ENCODE data around the gene GREB1.

GREB1 gene

DNA sequence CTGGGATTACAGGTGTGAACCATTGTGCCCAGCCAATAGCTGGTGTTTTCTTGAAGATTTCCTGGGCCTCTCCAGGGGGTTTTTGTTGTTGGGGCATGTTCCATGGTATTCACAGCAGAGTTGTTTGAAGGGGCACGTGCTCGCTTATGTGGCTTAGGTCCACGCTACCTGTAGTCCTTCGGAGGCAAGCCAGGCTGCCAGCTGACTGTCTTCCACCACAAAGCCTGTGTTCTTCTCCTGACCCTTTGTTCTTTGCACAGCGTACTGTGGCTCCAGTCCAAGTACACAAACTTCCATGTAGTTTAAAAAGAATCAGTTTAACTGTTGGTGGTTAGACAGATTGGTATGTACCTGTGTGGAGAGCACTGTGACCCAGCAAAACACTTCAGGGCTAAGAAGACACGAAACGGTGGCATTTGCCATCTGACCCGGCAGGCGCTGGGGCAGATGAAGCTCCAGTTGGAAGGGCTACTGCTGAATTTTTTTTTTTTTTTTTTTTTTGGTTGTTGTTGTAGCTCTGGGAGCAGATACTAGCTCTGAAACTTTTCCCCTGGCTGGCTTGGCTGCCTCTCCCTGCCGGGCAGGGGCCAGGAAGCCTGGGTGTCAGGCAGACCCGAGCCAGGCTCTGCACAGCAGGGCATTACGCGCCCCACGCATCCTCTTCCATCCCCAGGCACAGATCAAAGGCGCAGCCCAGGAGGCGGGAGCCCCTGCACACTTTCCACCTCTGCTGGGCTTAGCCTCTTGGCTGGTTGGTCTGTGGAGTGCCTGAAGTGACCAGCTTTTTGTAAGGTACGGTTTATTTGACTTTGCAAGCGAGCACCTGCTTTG lies 5.7 kb downstream of the GREB1 start:
- no peak for DNase-seq

DNA sequence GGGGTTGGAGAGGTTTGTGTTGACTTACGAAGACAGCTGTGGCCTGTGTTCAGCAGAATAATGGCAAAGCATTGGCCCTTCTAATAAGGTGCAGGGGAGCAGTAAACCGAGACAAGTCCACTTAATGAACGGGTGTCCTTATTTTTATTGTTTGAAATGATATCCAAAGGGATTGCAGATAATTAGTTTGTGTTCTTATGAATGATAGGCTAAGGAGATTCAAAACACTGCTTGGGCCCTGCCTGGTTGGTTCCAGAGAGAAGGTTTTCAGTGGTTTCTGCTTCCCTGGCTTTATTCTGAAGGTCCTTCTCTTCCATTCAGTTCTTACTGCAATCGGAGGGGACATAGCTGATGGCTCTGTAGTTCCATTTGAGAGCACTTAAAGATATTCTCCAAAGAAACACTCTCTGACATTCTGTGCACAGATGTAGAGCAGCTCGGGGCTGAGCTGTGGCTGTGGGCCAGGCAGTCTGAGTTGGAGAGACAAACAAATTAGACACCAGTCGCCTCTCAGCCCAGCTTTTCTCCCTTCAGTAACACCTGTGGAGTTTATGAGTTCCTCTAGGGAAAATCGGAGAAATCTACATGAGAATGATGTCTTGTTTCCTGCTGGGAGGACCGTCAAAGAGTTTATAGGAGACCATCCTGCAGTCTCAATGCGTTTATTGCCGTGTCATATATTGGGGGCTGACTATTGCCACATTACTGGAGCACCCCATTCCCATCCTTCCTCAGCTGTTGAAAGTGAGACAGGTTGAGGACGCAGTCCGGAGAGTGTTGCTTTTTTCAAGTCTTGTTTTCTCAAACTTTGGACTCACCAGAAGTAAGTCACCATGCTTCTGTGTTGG lies 6.5 kb downstream of the GREB1 start:
- DNase-seq, result no peak

DNA sequence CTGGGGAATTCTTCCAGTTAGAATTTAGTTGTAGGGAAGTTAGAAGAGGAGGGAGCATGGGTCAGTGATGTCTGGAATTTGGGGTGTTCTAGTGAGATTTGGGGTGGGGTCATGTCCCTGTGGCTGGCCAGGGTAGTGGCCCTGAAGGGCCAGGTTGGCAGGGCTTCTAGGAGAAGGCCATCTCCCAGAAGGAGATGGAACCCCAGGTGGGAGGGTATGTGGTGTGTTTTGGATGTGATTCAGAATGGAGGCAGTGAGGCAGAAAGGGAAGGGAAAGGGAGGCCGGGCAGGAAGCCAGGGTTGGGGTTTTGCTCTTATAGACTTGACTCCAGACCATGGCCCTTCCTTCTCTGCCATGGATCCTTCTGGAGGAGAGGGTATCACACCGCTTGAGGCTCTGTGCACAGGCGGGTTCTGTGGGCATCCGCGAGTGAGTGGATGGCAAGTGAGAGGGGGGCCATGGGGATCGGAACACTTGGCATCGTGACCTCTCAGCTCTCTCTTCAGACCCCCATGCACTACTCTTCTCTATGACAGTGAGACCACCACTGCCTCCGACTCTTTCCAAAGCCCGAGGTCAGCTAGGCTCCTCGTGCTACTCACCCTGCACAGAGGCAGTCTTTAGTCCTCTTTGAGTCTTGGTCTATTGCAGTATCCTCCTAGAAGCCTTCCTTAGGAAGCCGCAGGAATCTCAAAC lies 7.3 kb downstream of the GREB1 start:
- no peak for DNase-seq

DNA sequence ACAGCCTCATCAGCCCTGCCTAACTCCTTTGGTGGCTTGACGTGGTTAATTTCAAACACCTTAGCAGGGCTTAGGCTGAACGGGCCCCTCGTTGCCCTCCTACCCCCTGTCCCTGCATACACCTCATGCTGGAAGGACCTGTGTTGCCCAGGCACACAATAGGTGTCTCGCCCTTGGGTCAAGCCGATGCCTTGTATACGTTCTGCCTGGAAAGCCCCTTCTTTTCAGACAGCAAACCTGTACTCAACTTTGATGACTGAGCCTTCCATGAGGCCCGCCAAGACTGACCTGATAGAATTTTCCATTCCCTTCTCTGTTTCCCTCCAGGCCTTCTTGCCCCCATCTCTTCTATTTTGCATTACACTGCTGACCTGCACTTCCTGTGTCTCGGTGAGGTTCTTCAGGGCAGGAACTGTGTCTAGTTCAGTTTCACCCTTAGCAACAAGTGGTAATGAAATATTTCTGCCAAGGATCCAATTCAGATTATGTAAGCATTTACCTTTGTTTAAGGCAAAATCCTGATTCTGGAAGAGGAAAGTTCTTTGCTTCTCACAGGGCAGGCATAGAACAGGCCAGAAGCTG lies 7.9 kb downstream of the GREB1 start:
- no peak for DNase-seq

DNA sequence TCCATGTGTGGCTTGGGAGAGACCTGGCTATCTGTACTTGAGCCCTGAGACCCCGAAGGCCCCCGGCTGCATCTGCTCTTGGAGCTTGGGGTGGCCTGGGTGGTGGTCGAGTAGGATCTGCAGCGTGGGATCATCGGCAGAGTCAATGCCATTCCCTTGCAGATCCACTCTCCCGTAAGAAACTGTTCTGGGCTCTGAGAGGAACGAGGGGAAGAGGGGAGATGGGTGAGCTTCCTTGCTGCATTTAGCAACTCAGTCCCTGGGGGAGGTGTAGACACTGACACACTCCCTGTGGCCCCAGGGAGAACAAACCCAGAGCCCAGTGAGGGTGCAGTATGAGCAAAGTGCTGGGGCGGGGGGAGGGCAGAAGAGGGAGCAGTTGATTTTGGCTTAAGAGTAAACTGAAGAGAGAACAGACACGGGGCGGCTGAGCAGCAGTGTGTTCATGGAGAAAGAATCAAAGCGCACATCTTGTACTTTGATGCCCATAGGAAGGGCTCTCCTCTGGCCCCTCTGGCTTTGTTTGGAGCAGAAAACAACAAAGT lies 8.5 kb downstream of the GREB1 start:
- DNase-seq, result no peak

DNA sequence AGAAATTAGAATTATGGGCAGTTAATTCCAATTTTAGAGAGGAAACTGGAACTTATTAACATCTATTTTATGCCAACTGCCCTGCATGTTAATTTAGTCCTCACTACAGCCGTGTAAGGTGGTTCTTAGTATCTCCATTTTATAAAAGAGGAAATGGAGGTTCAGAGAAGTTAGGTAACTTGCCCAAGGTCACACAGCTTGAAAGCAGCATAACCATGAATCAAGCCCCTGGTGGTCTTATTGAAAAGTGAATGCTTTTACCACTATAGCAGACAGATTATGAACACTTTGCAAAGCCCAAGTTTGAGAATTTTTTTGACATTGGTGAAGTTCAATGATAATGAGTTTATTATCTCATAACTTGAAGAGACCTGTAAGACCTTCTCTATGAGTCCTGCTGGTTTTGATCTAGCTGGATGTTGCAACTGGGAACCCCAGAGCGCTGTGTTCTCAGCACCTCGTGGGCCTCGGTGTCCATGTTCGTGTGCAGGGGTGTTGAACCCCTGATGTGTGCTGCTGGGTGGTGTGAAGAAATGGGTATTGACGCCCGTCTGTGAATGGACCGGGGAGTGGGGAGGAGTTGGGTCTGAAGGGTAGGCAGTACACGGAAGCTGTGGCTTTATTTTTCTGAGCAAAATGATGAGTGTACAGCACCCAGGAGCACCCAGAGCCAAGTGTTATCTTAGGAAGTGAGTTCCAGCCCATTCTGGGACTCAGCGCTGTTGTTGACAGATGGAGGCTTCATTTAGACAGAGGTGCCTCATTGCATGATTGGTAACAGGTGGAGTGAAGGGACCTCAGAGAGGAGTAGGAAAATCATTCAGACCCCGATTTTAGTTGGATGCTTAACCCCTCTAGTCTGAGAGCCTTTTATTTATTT lies 9.7 kb downstream of the GREB1 start:
- DNase-seq, result no peak

DNA sequence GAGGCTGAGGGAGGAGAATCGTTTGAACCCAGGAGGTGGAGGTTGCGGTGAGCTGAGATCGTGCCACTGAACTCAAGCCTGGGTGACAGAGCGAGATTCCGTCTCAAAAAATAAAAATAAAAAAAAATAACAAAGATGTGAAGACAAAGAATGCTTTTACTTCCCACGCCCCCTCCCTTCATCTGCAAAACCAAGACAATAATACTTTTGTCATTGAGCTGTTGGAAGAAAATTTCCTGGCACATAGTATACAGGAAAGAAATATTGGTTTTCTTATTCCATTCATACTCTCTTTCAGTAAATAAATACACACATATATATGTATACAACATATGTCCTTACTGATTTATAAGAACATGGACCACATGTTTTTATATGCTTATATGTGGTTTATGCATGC lies 12.2 kb downstream of the GREB1 start:
- DNase-seq, result no peak

DNA sequence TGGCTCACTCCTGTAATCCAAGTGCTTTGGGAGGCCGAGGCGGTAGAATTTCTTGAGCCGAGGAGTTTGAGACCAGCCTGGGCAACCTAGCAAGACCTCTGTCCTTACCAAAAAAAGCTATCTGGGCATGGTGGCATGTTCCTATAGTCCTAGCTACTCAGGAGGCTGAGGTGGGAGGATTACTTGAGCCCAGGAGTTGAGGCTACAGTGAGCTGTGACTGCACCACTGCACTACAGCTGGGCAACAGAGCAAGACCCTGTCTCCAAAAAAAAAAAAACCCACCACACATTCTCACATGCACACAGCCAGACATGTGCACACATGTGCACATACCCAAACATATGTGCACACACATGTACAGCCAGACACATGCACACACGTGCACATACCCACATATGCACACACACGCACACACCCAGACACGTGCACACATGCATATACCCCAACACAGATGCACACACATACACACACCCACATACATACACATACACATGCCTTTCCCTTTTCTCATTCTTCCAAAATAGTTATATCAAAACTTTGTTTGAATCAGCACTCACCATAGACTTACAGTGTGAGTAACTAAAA lies 14.2 kb downstream of the GREB1 start:
- DNase-seq, result no peak

DNA sequence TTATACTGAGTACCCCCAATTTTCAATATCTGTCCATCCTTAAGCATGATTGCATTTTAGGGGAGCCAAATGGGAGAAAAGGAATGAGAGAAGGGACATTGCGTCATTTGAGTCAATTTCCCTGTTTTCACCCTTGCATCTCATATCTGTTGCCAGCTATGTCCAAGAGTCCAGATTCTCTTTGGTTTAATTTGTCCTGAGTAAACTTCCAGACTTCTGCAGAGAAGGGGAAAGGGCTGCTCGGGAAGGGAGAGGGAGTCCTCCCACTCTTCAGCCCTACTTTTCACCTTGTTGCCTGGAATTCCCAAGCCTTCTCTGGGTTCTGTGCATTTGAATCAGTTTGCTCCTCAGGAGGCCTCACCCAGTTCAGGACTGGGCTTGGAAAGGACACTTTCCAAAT lies 16.5 kb downstream of the GREB1 start:
- DNase-seq, result no peak

DNA sequence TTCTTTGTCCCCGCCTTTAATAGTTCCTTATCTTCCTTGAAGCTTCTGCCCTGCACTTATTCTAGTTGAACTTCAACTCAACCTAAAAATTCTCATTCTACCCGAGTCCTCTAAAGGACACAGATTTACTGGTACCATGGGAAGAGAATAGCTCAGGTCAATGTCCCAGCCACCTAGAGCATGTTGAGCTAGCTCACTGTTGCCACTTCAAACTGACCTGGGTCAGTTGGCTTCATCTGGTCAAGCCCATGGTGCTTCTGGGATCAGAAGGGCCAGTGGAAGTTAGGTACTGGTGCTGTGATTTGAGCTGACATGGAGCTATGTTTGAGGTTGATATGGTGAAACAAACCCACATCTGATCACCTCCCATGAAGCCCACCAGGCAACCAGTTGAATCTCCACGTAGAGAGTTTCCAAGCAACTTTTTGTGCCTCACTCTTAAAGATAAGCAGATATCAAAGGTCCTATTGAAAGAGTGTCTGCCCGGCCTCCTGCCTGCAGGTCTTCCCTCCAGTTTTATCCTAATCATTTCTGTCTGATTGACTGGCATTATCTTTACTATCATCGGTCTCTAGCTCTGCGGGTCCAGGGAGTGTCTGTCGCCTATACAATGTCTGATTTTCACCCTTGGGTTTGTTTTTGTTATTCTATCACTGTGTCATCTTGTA lies 17.2 kb downstream of the GREB1 start:
- no peak for DNase-seq

DNA sequence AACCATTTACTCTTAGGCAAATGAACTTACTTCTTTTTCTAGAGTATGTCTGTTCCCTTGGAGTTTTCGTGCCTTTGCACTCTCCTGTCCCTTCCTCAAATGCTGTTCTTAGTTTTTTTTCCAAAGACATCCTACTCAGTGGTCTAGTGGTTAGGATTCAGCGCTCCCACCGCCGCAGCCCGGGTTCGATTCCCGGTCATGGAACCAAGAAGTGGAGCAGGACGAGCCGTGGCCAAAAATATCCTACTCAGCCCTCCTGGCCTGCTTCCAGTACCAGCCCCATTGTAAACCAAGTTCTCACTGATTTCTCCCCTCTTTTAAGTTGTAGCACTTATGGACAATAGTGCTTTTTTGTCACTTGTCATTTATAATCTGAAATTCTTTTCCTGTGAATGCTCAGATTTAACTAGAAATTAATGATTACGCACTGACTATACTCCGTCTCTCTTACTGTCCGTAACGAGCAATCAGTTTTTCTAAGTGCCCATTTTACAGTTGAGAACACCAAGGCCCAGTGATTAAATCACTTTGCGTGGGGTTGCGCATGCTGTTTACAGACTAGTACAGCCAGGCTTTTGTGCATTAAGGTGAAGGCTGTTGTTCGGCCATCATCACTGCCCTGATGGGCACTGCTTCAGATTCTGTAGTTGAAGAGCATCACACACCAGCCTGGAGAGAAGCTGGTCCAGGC lies 17.9 kb downstream of the GREB1 start:
- DNase-seq, result no peak

DNA sequence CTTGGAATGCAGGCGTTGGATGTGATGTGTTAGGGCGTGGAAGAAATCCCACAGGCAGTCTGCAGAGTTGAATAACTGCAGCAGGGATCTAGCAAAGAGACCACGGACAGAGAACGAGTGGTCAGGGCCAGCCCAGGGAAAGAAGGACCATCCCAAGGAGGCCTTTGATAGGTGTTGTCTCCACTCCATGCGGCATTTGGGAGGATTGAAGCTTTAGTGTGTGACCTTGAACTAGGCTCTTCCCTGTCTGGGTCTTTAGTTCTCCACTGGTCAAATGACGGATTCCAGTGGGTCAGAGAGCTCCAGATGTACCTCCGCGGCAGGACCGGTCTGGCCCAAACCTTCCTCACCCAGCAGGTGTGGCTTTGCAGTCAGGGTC lies 18.4 kb downstream of the GREB1 start:
- no peak for DNase-seq

DNA sequence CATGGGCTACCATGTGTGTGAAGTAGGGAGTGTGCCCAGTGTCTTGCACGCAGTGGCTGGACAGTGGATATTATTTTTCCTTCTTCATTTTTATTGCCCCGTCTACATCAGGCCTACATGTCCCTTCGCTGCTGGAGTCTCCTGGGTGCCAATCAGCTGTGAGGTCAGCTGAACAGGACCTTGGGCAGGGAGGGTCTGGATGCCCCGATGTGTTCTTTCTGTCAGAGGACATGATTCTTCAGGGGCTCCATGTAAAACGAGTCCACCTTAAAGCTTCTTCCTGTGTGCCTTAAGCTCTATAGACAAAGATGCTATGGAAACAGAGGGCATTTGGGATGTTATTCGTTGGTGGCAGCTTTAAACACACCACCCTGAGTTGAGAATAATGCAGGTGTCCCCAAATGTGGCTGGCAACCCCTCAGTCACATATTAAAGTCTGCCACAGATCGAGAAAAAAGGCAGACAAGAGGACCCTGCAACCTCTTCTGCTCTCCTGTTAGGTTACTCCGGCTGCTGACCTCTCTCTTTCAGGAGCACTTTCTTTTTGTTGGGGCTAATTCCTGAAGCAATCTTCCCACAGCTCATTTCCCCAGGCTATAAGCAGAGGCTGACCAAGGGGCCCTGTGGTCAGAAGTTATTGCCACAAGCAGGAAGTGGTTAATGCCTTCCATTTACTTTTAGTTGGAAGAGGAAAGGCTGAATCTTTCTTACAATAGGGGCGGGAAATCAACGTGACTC lies 20.0 kb downstream of the GREB1 start:
- DNase-seq, result peak; percentile 42

DNA sequence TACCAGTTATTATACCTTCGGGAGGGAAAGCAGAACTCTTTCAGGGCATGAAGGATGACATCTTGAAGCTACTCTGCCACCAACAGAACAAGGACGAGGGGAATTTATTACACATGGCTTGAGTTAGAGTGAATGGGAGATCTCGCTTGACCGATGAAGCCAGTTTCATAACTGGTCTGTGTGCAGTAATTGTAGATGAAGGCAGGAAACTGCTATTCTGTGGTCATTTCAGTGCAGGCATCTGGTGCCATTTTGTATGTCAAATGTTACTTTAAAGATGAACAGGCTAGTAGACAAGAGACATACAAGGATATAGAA lies 20.5 kb downstream of the GREB1 start:
- no peak for DNase-seq

DNA sequence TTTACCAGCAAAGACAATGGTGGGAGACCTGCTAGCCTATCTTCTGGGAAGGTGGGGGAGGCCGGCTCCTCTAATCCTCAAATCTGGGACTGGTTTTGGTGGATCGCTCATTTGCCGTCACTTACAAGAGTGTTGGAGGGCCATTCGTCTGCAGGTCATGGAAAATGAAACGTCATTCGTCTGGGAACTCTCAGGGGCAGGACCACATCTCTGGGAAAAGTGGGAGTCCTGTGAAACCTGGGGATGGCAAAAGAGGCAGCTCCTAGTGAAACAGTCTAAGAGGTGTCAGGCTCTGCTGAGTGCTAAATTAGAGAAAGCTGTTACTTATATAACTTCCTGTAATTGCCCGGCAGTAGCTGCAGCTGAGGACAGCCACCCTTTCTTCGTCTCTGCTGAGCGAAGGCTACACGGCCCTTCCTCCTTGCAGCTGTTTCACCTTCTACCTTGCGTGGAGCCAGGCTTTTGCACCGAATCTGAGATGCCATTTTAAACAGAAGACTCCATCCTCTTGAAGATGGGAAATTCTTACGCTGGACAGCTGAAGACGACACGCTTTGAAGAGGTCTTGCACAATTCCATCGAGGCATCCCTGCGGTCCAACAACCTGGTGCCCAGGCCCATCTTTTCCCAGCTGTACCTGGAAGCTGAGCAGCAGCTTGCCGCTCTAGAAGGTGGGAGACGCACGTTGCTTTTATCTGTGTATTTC lies 22.4 kb downstream of the GREB1 start:
- DNase-seq, result peak; percentile 38

DNA sequence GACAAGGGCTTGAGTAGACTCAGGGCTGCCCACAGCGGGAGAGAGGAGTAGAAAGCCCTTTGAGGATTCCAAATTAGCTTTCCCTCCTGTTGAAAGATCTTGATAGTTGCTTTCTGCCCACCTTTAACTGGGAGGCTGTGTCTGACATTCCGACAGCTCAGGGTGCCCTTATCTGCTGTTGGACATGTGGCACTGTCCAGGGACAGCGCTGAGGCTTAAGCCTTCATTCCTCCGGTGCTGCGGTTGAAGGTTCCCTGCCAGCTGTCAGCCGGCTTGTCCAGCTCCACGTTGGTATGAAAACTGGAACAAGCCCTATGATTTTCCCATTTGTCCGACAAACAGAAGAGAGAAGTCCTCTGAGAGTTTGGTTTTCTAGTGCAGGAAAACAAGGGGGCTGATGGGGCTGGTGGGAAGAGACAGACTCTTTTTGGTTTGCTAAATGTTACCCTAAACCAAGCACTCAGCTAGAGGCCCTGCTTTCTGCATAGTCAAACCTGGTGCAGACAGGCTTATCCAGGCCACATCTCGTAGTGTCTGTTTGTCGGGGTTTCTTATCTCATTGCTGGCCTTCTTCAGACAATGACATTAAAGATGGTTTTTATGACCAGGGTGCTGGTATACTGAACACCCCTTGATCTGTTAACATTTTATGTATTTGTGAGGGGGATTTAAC lies 24.5 kb downstream of the GREB1 start:
- DNase-seq, result peak; percentile 42

DNA sequence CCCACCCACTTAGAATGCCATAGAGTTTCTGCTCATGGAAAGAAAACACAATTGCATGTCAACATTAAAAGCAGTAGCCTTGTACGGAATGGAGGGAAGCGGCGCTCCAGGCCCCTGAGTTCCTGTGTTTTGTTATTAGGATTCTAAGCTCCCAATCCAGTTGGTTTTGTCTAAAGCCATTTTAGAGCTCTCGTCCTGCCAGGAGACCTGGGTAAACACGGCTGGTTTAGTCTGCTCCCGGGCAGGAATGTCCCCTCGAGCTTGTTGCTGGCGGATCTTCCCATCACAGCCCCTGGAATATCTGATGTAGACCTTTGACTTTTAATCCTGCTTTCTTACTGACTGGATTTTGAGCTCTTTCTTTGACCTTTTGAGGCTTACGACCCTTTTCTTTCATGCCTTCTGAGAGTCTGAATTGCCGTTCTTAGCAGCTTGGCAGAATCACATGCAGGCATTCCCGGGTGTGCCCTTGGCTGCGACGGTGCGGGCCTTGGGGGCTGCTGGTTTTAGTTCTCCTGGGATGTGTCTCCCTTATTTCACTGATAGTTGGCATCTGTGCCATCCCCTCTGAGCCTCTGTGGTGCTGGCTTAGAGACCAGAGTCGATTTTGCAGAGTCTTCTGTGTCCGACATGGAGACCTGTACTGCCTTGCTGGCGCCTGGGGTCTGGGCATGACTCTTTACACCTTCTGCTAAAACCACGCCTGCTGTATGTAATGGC lies 25.4 kb downstream of the GREB1 start:
- DNase-seq, result peak; percentile 12

DNA sequence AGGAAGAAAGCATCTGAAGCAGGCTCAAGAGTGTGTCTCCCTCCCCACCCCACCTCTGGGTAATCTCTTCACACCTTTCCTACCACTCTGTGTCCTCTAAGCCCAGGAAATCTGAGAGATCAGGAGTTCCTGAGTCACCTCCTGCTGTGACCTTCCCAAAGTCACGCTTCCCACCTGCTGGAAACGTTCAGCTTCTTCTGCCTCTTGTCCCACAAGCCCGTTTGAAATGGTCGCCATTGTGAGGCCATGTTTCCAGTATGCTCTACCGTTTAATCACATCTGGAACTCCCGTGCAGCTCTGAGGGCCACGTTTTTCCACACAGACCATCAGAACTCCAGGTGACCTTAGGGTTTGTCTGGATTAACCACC lies 25.9 kb downstream of the GREB1 start:
- DNase-seq, result peak; percentile 30
